Non-pigmented ciliary epithelial cell (primary cell): Measurements from ENCODE around the gene CYP2B6.
"Not testable (repeated sequence)": the region's sequence is repeated elsewhere in the genome, so short reads cannot be mapped to it uniquely, and the experiment has no call there.

ENCODE experiments used
- DNase-seq: peaks from one replicate; pipeline ENCODE4 v3.0.0-alpha.2; 2010; ENCODE audit warnings: low read depth

CYP2B6 gene

DNA sequence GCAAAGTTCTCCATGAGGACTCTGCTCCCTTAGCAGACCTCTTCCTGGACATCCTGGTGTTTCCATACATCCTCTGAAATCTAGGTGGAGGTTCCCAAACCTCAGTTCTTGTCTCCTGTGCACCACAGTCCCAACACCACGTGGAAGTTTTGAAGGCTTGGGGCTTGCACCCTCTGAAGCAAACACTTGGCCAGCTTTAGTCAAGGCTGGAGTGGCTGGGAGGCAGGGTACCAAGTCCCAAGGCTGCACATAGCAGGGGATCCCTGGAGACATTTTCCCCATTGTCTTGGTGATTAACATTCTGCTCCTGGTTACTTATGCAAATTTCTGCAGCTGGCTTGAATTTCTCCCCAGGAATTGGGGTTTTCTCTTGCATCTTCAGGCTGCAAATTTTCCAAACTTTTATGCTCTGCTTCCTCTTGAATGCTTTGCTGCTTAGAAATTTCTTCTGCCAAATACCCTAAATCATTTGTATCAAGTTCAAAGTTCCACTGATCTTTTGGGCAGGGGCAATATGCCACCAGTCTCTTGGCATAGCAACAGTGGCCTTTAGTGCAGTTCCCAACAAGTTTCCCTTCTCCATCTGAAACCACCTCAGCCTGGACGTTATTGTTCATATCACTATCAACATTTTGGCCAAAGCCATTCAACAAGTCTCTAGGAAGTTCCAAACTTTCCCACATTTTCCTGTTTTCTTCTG is 10.2 kb upstream of the CYP2B6 start:
- DNase-seq: not testable (repeated sequence)

DNA sequence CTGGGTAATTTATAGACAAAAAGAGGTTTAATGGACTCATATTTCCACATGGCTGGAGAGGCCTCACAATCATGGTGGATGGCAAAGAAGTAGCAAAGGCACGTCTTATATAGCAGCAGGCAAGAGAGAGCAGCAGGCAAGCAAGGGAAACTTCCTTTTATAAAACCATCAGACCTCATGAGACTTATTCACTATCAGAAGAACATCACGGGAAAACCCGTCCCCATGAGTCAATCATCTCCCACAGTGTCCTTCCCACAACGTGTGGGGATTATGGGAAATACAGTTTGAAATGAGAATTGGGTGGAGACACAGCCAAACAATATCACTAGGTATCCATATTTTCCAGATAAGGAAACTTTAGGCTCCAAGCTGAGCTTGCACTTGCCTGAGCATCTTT is 9.5 kb upstream of the CYP2B6 start:
- DNase-seq: no peak

DNA sequence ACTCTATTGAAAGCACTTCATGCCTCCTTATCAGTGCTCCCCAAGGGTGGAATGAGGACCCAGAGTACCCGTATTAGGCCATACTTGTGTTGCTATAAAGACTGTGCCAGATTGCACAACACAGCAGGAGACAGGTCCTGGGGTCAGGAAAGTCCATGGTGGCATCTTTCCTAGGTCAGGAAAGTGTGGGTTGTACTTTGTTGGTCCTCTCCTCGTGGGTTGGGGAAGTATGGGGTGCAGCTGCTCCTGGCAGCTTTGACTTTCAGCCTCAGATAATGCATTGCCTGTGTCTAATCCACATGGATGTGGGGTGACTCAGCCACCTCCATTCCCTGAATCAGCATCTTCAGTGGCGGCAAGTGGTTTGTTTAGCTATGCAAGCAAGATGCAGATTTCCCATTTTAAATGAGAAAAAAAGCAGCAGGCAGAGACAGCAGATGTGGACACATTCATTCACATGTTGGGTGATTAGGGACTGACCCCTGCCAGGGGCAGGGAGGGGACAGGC is 8.4 kb upstream of the CYP2B6 start:
- peak; percentile 4 for DNase-seq

DNA sequence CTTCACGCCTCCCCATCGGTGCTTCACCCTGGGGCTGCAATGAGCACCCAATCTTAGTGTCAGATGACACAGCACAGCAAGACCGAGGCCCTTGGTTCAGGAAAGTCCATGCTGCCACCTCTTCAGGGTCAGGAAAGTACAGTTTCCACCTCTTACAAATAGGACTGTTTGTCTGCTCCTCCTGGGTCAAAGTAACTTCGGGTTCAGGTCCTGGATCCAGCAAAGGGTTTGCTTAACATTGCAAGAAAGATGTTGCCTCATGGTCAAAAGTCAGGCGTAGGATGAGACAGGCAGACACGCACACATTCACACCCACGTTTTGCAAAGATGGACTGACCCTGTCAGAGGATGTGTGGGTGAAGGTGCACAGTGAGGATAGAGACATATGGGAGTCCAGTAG is 1.6 kb upstream of the CYP2B6 start:
- DNase-seq: no peak

DNA sequence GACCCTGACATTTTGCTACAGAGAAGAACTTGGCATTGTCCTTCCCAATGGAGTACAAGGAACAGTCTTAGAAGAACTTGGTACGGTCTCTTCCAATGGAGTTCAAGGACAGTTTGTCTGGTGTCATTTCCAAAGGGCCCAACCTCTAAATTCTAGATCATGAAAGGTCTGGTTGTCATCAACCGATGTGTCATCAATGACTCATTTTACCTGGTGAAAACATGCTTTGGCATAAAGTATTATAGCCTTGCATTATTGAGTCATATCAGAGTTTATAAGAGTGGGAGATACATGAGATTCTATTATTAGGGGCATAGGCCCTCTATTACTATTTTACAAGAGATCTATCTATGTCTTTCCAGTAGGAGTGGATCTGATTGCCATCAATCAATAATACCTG is 4.3 kb downstream of the CYP2B6 start:
- no peak for DNase-seq

DNA sequence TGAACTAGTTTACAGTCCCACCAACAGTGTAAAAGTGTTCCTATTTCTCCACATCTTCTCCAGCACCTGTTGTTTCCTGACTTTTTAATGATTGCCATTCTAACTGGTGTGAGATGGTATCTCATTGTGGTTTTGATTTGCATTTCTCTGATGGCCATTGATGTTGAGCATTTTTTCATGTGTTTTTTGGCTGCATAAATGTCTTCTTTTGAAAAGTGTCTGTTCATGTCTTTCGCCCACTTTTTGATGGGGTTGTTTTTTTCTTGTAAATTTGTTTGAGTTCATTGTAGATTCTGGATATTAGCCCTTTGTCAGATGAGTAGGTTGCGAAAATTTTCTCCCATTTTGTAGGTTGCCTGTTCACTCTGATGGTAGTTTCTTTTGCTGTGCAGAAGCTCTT is 7.9 kb downstream of the CYP2B6 start:
- not testable (repeated sequence) for DNase-seq

DNA sequence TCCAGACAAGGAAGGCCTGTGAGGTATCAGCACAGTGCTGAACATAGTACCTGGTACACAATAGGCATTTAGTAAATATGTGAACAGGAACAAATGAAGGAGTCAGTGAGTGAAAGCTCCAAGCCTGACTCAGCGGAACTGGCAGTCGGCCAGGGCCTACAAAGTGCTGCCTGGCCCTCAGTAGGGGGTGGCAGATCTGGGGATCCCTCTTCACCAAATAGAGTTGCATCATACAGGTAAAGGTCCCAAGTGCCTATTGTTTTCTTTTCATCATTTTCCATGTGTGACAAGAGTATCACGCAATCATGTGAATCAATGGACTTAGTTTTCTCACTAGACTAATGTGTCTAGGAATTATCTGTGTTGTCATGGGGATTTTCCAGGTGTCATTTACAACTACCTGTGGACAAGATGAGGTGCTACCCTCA is 9.2 kb downstream of the CYP2B6 start:
- no peak for DNase-seq

DNA sequence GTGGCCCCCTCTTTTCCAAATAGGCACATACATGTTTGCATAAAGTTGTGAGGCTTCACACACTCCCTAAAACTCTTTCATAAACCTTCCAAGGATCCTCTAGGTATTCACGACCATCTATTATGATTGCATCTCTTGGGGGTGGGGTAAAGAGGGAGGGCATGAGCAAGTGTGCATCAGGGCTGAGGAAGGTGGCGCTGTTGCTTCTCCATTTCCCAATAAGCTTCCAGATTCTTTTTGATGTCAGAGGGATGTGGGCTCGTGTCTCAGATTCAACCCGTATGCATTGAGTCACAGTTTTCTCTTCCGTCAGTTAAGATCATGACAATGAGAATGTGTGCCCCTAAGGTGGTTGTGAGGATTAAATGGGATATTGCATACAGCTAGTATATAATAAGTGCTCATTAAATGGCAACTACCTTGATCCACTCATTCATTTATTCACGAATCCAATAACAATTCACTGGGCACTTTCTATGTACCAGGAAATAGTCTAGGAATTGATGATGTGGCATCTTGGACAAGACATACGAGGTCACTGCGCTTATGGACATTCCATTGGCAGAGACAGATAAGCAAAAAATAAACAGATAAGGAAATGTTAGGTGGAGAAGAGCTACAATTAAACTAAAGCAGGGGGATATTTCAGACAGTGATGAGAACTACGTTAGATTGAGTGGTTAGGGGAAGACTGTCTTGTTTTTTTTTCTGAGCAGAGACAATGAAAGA is 10.3 kb downstream of the CYP2B6 start:
- no peak for DNase-seq

DNA sequence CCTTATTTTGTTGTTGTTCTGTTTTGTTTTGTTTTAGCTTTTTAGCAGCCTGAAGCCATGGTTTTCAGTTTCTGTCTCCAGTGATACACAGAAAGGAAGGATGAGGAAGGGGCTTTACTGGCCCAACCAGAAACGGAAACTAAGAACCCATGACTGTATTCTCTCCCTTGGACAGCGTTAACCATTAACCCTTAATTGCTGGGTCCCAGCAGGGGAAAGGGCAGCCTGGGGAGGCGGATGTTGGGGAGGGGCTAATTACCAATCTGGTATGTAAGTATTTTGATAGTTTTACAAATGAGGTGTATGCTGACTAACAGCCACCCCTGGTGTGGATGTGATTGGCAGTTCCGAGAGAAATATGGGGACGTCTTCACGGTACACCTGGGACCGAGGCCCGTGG is 12.6 kb downstream of the CYP2B6 start:
- not testable (repeated sequence) for DNase-seq

DNA sequence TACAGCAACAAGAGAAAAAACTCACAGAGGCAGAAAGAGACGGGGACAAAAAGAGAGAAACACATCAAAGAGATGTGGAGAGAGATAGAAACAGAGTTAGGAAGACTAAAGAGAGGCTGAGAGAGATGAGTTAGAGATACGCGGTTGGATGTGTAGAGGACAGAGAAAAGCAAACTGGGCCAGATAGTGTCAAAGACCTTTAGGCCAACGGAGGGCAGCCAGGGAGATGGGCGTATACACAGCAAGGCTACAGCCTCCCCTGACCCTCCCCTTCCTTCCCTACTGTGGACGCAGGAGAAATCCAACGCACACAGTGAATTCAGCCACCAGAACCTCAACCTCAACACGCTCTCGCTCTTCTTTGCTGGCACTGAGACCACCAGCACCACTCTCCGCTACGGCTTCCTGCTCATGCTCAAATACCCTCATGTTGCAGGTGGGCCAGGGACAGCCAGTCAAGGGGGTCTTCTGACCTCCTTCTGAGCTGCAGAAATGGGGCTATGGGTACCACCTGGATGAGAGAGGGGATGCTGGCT is 18.7 kb downstream of the CYP2B6 start:
- no peak for DNase-seq

DNA sequence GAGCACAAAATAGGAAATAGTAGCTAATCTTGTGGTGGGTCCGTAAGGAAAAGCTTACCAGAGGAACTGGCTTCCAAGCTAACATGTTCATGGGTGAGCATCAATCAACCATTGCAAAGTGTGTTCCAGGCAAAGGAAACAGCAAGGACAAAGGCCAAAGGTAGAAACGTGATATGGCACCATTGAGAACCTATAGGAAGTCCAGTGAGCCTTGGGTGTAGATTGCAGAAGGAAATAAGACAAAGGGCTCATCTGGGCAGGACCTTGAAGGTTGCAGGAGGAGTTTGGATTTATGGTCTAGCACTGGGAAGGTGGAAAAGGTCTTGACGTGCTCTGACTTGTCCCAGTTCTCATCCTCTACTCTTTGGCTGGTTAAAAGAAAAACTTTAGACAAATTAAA is 22.3 kb downstream of the CYP2B6 start:
- no peak for DNase-seq

DNA sequence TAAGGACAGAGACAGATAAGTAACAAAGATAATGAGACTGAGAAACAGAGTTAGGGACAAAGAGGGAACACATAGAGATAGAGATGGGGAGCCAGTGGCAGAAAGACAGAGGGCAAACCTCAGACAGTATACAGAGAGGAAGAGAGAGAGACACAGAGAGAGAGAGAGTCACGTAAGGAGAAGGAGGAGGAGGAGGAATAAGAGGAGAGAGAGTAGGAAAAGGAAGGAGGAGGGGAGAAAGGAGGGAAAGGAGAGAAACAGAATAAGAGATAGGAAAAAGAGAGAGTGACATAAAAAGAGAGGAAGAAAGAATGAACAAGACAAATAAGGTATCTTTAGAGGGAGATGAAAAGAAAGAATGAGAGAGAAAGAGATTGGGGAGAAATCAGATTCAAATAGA is 23.6 kb downstream of the CYP2B6 start:
- no peak for DNase-seq

DNA sequence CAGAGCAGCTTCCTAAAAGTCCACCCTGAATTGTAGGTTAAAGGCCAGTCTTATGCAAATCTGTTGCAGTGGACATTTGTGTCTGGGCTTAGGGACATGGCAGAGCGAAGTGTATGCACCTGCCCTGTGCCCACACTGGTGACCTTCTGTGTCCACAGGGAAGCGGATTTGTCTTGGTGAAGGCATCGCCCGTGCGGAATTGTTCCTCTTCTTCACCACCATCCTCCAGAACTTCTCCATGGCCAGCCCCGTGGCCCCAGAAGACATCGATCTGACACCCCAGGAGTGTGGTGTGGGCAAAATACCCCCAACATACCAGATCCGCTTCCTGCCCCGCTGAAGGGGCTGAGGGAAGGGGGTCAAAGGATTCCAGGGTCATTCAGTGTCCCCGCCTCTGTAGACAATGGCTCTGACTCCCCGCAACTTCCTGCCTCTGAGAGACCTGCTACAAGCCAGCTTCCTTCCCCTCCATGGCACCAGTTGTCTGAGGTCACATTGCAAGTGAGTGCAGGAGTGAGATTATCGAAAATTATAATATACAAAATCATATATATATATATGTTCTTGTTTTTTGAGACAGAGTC is 25.5 kb downstream of the CYP2B6 start:
- no peak for DNase-seq

DNA sequence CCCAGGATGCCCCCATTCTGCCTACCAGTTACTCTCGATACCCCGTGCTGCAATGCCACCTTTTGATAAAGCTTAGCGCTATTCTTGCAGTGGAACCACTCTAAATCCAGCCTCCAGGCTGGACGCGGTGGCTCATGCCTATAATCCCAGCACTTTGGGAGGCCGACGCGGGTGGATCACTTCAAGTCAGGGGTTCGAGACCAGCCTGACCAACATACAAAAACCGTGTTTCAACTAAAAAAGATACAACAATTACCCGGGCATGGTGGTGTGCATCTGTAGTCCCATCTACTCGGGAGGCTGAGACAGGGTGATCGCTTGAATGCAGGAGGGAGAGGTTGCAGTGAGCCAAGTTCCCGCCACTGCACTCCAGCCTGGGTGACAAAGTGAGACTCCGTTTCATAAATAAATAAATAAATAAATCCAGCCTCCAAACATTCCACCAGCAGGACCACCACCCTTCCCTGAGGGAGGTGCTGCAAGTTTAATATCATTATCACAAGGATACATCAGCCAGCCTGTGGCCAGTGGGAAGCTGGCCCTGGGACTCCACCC is 27.7 kb downstream of the CYP2B6 start:
- DNase-seq: no peak

DNA sequence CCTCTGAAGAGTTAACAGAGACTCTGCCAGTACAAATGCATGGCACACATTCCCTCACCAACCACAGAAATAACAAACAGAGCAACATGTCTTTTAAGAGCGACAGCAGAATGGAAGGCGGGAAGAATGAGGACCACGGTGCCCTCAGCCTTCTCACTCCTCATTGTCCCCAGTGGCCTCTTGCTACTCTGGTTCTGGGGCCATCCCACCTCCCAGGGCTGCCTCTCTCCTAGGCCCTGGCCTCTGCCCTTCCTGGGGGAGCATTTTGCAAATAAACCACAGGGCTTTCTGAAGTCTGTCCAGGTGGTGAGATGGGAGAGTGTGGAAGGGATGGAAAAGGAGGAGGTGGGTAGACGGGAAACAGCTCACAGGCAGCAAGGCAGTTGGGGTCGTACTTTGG is 28.3 kb downstream of the CYP2B6 start:
- no peak for DNase-seq

DNA sequence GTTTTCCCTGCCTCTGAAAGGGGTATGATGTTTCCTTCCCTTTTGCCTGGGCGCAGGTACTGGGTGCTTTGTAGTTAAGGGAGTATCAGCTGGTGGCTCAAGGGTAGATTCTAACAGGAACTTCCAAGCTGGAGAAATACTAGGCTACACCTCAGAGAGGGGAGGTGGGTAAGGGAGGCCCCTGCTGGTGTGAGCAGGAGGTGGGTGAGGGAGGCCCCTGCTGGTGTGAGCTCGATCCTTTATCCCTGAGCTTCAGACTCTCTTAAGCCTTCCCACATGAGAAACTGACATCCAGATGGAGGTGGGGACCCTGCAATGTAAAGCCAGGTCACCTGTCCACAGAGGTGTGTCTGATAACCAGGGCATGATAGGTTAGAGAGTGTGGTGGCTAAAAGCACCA is 32.1 kb downstream of the CYP2B6 start:
- no peak for DNase-seq

DNA sequence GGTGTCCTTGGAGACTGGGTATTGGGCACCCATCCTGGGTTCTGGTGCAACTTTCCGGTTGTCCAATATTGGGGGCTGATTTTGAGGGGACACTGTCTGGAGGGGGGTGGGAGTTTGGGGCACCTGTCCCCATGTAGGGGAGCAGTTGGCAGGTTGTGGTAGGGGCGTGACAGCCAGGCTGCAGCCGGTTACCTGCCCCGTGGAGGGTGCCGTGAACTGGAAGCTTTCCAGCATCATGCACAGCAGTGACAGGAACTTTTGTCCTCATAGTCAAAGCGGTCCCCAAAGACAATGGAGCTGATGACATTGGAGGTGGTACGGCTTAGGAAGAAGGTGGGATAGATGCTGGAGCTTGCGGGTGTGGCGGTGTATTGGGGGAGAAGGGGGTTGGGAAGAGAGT is 34.3 kb downstream of the CYP2B6 start:
- no peak for DNase-seq

DNA sequence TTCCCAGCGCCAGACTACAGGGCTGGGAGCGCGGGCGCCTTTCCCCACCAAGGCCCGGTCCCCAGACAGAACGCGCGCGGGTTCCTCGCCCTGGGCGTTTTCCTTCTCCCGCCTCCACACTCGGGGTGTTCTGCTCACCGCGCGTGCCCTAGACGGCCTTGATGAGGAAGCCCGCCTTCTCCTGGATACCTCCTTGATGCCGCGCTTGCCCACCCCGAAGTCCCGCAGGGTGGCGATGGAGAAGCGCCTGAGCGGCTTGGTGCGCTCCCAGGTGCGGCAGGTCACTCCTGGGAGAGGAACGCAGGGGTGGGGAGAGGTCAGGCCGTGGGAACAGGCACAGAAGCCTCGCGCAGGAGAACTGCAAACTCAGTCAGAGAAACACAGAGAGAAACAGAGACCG is 34.8 kb downstream of the CYP2B6 start:
- DNase-seq: no peak

DNA sequence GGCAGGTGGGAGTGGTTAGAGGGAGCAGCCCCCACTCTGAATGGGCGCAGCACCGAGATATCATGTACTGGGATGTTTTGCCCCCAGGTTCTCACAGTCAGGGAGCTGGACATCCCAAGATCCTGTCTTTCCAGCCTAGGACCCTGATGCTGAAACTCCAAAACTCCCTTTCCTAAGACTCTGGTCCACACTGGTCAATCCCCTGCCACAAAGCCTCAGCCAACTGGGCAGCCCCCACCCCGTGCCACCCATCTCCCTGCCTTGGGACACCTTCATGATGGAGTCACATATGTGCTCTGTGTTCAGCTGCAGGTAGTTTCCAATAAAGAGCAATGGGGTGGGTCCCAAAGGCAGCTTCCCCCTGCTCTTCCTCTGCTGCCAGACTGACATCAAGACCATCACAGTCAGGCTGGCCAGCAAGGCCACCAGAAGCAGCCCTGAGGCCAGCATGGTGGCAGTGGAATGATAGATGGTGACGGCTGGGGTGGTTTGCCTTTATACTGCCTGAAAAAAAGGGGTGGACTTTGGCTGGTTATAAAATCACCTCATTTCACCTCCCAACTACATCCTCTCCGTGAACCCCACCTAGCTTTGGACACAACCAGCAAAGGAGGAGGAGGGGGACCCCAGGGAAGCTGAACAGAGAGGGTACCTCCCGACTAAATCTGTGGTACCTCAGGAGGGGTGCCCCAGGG is 36.3 kb downstream of the CYP2B6 start:
- DNase-seq: no peak

DNA sequence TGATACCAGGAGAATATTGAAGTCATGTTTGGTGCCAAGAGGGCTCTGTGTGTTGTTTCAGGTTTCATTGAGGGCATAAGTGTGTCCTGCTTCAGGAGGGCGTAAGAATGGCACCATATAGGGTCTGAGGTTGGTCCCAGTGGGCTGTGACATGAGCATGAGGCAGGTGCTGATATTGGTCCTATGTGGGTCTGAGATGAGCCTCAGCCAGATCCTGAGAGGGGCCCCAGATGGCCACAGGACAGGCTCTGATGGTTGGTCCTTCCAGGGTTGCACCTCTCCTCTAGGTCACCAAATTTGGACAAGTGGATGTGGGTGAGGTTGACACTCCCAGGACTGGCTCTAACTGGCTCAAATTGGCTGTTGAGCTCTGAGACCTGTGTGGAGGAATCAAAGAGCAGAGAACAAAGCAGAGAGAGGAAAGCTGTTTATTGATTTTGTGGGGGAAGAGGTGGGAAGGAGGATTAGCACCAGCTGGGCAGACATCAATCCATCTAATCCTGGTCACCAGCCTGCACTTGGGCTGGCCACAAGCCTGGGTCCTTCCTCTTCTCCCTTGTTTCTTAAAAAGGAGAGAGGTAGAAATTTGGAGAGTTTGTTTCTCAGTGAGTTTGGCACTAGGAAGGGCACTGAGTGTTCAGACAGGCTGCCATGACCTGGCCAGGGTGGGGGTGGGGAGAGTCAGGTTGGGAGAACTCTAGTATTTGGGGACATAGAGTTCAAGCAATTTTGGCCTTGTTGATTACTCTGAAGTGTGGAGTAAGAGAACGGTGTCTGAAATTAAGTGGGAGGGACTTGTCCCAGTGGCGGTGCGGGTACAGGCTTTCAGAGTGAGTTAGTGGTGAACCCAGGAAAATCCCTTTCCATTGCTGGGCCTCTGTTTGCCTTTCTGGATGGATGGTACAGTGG is 38.7 kb downstream of the CYP2B6 start:
- DNase-seq: no peak

DNA sequence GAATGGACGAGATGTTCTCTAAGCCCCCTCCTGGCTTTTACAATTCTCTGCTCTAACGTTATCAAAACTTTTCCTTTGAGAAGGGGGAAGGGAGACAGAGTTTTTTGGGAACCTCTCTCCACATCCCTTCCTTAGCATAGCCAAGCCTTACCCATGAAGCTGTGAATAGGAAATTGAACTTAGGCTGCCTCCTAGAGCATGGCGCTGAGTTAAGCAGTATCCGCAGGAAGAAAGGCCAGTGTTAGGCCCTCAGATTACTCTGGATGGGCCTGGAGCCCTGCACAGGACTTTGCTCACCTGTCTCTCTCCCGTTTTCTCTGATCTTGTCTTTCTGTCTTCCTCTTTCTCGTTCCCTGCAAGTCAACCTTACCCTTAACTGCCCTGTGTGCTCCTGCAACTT is 39.6 kb downstream of the CYP2B6 start:
- DNase-seq: no peak
